GM23338 (cell line): ENCODE results near the gene APBB3. TPM values are rescaled to one million over a fixed set of nuclear protein-coding genes. Genes with fewer than 3 reads are reported as not detected.

Source experiments
- ATAC-seq: fragments of 200-7000 bp; cut with Tn5 transposase; 3 replicates; pipeline ENCODE4 v1.9.1; 2020
- DNase-seq: peaks from one replicate; pipeline ENCODE4 v3.0.0-alpha.2; 2015; ENCODE audit warnings: low spot score
- H2AFZ ChIP-seq: fragments of 200-600 bp; sonication (generic); 2 replicates; pipeline ENCODE4 v1.8.0; 2016; ENCODE audit warnings: antibody characterized with exemption, mild to moderate bottlenecking, moderate library complexity
- H3F3A ChIP-seq: fragments of 200-600 bp; sonication (generic); replicated peaks from 2 replicates; pipeline ENCODE4 v1.8.0; 2017; ENCODE audit warnings: antibody characterized with exemption, mixed run types, low read depth
- H3K27ac ChIP-seq: fragments of 200-600 bp; sonication (generic); 2 replicates; pipeline ENCODE4 v1.6.1; 2016; ENCODE audit warnings: low read depth
- H3K27me3 ChIP-seq: fragments of 200-600 bp; sonication (generic); 2 replicates; pipeline ENCODE4 v1.8.0; 2016; ENCODE audit warnings: mild to moderate bottlenecking, mixed run types, moderate library complexity; ENCODE audit not compliant: insufficient read depth
- H3K36me3 ChIP-seq: fragments of 200-600 bp; sonication (generic); 2 replicates; pipeline ENCODE4 v1.8.0; 2016; ENCODE audit warnings: mild to moderate bottlenecking; ENCODE audit not compliant: insufficient read depth
- H3K4me1 ChIP-seq: fragments of 200-600 bp; sonication (generic); 2 replicates; pipeline ENCODE4 v1.8.0; 2016; ENCODE audit warnings: mild to moderate bottlenecking, moderate library complexity; ENCODE audit not compliant: insufficient read depth
- H3K4me2 ChIP-seq: fragments of 200-600 bp; sonication (generic); 2 replicates; pipeline ENCODE4 v1.7.1; 2017; ENCODE audit warnings: mixed run types
- H3K4me3 ChIP-seq: fragments of 200-600 bp; sonication (generic); 2 replicates; pipeline ENCODE4 v1.6.1; 2016; ENCODE audit warnings: mixed run types
- H3K79me2 ChIP-seq: fragments of 200-600 bp; sonication (generic); replicated peaks from 2 replicates; pipeline ENCODE4 v1.8.0; 2017; ENCODE audit warnings: mild to moderate bottlenecking; ENCODE audit not compliant: insufficient read depth
- H3K9me2 ChIP-seq: fragments of 200-600 bp; sonication (generic); 2 replicates; pipeline ENCODE4 v1.8.0; 2017; ENCODE audit not compliant: insufficient read depth
- H4K20me1 ChIP-seq: fragments of 200-600 bp; sonication (generic); replicated peaks from 2 replicates; pipeline ENCODE4 v1.8.0; 2017; ENCODE audit warnings: mild to moderate bottlenecking; ENCODE audit not compliant: insufficient read depth
- H3K27ac Mint-ChIP-seq: 2 replicates; pipeline ENCODE4 v1.8.0; 2020; ENCODE audit warnings: inconsistent platforms, mild to moderate bottlenecking, moderate library complexity, mixed read lengths
- H3K27me3 Mint-ChIP-seq: 3 replicates; pipeline ENCODE4 v1.8.0; 2022; ENCODE audit warnings: low read depth, mild to moderate bottlenecking, moderate library complexity, mixed read lengths, inconsistent platforms; ENCODE audit not compliant: insufficient read depth, poor library complexity
- H3K36me3 Mint-ChIP-seq: 3 replicates; pipeline ENCODE4 v1.8.0; 2021; ENCODE audit warnings: low read depth, mild to moderate bottlenecking, inconsistent platforms, moderate library complexity, mixed read lengths
- H3K4me1 Mint-ChIP-seq: 3 replicates; pipeline ENCODE4 v1.8.0; 2020; ENCODE audit warnings: mild to moderate bottlenecking, inconsistent platforms, mixed read lengths
- H3K4me3 Mint-ChIP-seq: 3 replicates; pipeline ENCODE4 v1.8.0; 2021; ENCODE audit warnings: moderate library complexity, mild to moderate bottlenecking, inconsistent platforms, mixed read lengths
- H3K9me3 Mint-ChIP-seq: 3 replicates; pipeline ENCODE4 v1.8.0; 2020; ENCODE audit warnings: moderate library complexity, mild to moderate bottlenecking, inconsistent platforms, mixed read lengths
- CREB1 ChIP-seq: fragments of 250-450 bp; sonication (Bioruptor Pico); IDR thresholded peaks from 2 replicates; pipeline ENCODE4 v1.5.0; 2020; ENCODE audit warnings: low read depth, mild to moderate bottlenecking, moderate library complexity
- EZH2 ChIP-seq: fragments of 200-600 bp; sonication (generic); IDR thresholded peaks from one replicate; pipeline ENCODE4 v1.8.0; 2017; ENCODE audit warnings: antibody characterized with exemption, mild to moderate bottlenecking, low read depth; ENCODE audit not compliant: unreplicated experiment
- NANOG ChIP-seq: IDR thresholded peaks from 2 replicates; pipeline ENCODE4 v1.6.1; 2016; ENCODE audit warnings: antibody characterized with exemption, borderline replicate concordance
- REST ChIP-seq: IDR thresholded peaks from one replicate; pipeline ENCODE4 v1.6.1; 2018; ENCODE audit warnings: antibody characterized with exemption; ENCODE audit not compliant: unreplicated experiment
- ZNF462 ChIP-seq: fragments of 250-450 bp; sonication (Bioruptor Pico); IDR thresholded peaks from 2 replicates; pipeline ENCODE4 v1.5.0; 2020; ENCODE audit warnings: mild to moderate bottlenecking, moderate library complexity
- polyA plus RNA-seq: library from polyadenylated mRNA; unstranded; fragments of >200 nt; fragmentation: Nextera tagmentation; extraction: Ambion mirVana; gene quantifications from 2 replicates; pipeline ENCODE4 v1.2.1, GENCODE V29; 2016
- total RNA-seq: library from RNA; depleted of rRNA; stranded (reverse); fragments of >200 nt; shearing (Covaris generic); gene quantifications from 2 replicates; pipeline ENCODE4 v1.2.3, GENCODE V29; 2014

Gene APBB3
- total and polyA plus RNA-seq, 2 experiments from 2014 or later, result 9.0 to 15.4 TPM

GRCh38 chr5:140590861-140591260, 26.5 kb upstream of the APBB3 start:
- Histone ChIP-seq H2AFZ (no peak overlapping the region), H3F3A (no peaks in the 10 kb centered on the region), H3K27ac (no peak overlapping the region), H3K9me2 (no peaks in the 10 kb centered on the region), H3K4me3 (no peak overlapping the region), H3K79me2 (no peaks in the 10 kb centered on the region), H4K20me1 (no peaks in the 10 kb centered on the region), H3K4me2 (no peak overlapping the region), H3K27me3 (no peaks in the 10 kb centered on the region), H3K36me3 (no peaks in the 10 kb centered on the region), H3K4me1 (no peaks in the 10 kb centered on the region)
- Mint-ChIP-seq H3K4me1 (no peaks in the 10 kb centered on the region), H3K9me3 (peaks cover 6% of the 10 kb centered on the region; the same call in 1 of the 3 replicates), H3K36me3 (no peaks in the 10 kb centered on the region), H3K27me3 (no peaks in the 10 kb centered on the region), H3K27ac (no peak overlapping the region), H3K4me3 (no peak overlapping the region)
- no peak for TF ChIP-seq REST
- TF ChIP-seq CREB1, result no peak
- no peak for ATAC-seq
- DNase-seq, result no peak

- no peak for DNase-seq
- H3K36me3 Mint-ChIP-seq, result no peaks in the 10 kb centered on the region
- no peak overlapping the region for H3K27ac ChIP-seq
- no peak overlapping the region for H3K4me2 ChIP-seq
- H3K27ac Mint-ChIP-seq, result no peak overlapping the region
- H3K4me1 ChIP-seq, result no peaks in the 10 kb centered on the region
- TF ChIP-seq EZH2 (no peak), CREB1 (no peak), ZNF462 (CRISPR knock-in tag) (no peak), REST (no peak), NANOG (no peak)
- no peak for ATAC-seq
- no peaks in the 10 kb centered on the region for H3K9me2 ChIP-seq
- peaks cover 5% of the 10 kb centered on the region; the same call in 1 of the 3 replicates for H3K9me3 Mint-ChIP-seq
- H3F3A ChIP-seq, result no peaks in the 10 kb centered on the region
- no peaks in the 10 kb centered on the region for H3K36me3 ChIP-seq
- H2AFZ ChIP-seq, result no peak overlapping the region
- no peaks in the 10 kb centered on the region for H3K4me1 Mint-ChIP-seq
- H3K4me3 ChIP-seq, result no peak overlapping the region
- no peaks in the 10 kb centered on the region for H3K27me3 ChIP-seq
- no peaks in the 10 kb centered on the region for H3K79me2 ChIP-seq
- no peaks in the 10 kb centered on the region for H4K20me1 ChIP-seq
- H3K27me3 Mint-ChIP-seq, result no peaks in the 10 kb centered on the region
- H3K4me3 Mint-ChIP-seq, result no peak overlapping the region
Measured at GRCh38 chr5:140588311-140589070, 24.1 kb upstream of the APBB3 start.
